HG02610 (cell line): ENCODE data around the gene CDT1.

ENCODE experiments used
- ATAC-seq: cut with Tn5 transposase; IDR thresholded peaks from one replicate; pipeline ENCODE4 v1.9.1; 2021; ENCODE audit warnings: mild to moderate bottlenecking, moderate library complexity; ENCODE audit not compliant: unreplicated experiment

The CDT1 gene

DNA sequence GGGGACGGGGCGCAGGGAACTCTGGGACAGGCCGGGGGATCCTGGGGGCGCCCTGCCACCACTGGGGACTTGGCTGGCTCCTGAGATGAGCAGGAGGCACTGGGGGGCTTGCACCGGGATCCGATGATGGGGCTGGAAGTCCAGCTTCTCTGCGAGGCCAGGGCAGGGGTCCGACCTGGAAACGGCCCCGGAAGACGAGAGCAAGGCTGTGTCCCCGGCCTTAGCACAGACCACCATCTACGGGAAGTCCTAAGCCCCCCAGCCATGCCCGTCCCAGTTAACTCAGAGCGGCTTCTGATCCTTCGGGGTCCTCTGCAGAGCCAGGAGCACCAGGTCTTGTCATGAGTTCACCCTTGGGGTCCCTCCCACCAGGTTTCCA lies 573 bp downstream of the CDT1 start:
- no peak for ATAC-seq

DNA sequence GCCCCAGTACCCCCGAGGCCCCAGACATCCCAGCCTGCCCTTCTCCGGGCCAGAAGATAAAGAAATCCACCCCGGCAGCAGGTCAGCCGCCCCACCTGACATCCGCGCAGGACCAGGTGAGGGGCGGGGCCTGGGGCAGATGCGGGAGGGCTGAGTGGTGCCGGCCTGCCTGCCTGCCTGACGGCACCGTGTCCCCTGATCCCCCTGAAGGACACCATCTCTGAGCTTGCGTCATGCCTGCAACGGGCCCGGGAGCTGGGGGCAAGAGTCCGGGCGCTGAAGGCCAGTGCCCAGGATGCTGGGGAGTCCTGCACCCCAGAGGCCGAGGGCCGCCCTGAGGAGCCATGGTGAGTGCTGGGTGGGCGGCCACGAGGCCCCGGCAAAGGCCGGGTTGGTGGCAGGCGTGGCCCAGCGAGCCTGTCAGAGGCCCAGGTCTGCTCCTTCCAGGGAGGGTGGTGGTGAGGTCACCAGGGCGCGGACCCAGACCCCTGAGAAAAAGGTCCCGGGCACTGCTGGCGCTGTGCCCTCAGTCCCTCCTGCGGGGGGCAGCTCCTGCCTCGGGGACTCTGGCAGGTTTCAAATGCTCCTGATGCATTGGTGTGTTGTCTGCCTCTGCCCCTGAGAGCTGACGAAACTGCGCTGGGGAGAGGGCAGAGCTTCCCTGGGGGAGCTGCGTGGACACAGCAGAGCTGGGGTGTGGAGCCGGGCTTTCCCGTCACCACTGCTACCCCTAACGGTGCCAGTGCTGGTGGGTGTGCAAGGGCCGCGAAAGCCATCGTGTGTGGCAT lies 1.2 kb downstream of the CDT1 start:
- no peak for ATAC-seq

DNA sequence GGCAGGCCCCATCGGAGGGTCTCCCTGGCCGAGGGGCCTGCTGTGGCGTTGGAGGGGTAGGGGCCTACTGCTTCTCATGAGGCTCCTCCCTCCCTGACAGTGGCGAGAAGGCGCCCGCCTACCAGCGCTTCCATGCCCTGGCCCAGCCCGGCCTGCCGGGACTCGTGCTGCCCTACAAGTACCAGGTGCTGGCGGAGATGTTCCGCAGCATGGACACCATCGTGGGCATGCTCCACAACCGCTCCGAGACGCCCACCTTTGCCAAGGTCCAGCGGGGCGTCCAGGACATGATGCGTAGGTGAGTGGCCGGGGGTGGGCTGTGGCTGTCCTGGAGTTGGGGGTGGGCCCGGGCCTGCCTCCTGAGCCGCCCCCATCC lies 1.7 kb downstream of the CDT1 start:
- ATAC-seq = no peak

DNA sequence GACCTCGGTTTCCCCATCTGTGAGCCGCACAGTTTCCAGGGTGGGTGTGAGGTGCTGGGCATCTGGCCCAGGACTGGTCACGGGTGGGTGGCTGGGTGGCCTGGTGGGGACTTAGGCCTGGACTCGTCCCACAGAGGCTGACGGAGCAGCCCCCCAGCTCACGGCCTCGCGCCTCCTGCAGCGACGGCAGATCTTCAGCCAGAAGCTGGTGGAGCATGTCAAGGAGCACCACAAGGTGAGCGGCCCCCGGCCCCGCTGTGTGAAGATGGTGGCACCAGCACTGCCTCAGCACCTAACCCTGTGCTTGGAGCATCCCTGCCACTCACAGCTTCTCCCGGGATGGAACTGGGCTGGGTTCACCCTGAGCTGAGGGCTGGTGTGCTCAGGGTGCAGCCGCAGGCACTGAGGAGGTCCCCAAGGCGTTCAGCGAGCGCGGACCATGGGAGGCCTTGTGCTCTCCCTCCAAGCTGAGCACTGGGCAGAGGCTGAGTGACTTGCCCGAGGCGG lies 2.4 kb downstream of the CDT1 start:
- no peak for ATAC-seq

DNA sequence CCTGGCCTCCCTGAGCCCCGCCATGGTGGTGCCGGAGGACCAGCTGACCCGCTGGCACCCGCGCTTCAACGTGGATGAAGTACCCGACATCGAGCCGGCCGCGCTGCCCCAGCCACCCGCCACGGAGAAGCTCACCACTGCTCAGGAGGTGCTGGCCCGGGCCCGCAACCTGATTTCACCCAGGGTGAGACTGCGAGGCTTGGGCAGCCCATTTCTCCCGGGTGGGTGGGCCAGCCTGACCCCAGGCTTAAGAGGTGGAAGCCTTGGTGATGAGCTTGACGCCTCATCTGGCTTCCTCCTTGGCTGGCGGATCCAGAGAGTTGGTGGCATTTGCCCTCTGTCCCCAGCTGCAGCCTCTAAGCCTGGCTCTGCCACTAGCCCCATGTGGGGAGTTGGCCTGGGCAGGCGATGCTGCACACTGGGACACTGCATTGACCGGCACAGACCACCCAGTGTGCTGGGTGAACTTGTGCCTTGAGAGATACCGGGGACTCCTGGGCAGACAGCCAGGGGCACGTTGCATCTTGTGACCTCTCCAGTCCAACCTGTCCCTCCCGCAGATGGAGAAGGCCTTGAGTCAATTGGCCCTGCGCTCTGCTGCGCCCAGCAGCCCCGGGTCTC lies 3.0 kb downstream of the CDT1 start:
- no peak for ATAC-seq

DNA sequence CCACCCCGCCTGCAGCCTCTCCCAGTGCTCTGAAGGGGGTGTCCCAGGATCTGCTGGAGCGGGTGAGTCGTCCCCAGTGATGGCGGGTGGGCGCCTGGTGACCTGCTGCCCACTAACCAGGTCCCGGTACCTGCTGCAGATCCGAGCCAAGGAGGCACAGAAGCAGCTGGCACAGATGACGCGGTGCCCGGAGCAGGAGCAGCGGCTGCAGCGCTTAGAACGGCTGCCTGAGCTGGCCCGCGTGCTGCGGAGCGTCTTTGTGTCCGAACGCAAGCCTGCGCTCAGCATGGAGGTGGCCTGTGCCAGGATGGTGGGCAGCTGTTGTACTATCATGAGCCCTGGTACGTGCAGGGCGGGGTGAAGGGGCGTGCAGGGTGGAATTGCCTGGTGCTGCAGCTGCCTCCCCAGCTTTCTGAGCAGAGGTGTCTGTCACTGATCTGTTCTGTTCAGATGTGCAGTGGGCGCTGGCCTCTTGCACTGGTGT lies 3.6 kb downstream of the CDT1 start:
- ATAC-seq = no peak

DNA sequence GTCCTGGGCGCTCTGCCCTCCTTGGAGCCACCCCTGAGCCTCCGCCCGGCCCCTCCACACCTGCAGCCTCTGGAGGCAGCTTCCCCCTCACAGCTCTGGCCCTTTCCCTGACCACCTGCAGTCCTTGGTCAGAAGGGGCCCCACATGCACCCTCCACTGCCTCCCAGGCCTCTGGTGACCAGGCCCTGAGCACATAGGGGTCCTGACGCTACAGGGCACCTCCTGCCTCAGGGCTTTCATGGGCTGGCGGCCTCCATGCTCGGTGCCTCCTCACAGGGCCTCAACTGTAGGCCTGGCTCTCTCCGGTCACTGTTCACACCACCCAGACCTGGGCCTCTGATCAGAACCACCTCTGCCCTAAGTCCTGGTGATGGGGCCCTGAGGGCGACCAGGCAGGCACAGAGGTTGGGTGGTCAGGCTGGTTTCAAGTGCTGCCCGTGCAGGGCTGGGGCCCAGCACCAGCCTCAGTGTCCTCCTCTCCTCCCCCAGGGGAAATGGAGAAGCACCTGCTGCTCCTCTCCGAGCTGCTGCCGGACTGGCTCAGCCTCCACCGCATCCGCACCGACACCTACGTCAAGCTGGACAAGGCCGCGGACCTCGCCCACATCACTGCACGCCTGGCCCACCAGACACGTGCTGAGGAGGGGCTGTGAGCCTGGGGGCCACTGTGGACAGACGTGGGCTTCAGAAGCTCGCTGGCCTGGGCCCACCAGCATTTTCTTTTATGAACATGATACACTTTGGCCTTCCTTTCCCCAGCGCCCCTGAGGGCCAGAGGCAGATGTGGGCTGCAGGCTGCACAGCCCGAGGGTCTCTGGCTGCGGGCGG lies 4.3 kb downstream of the CDT1 start:
- ATAC-seq = no peak

DNA sequence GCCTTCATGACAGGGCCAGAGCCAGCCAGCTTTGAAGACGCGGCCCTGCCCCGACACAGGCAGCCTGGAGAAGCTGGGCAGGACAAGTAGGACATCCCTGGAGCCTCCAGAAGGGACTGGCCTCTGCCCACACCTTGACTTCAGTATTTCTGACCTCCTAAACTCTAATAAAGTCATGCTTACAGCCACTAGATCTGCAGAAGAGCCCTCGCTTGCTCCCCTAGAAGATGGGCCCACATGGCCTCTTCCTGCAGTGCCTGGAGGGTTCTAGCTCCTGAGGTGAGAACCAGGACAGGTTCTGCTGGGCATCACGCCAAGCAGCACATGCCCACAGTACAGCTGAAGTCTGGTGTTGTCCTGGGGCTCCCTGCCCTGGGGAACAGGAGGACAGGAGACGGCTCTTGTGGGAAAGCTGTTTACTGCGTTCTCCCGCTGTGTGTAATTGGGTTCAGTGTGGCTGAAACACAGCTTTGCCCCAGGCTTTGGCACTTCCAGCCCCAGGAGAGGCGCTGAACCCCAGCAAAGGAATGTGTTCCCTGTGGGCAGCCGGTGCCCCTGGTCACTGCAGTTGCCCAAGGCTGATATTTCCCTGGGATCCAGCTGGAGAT lies 5.6 kb downstream of the CDT1 start:
- ATAC-seq = no peak

DNA sequence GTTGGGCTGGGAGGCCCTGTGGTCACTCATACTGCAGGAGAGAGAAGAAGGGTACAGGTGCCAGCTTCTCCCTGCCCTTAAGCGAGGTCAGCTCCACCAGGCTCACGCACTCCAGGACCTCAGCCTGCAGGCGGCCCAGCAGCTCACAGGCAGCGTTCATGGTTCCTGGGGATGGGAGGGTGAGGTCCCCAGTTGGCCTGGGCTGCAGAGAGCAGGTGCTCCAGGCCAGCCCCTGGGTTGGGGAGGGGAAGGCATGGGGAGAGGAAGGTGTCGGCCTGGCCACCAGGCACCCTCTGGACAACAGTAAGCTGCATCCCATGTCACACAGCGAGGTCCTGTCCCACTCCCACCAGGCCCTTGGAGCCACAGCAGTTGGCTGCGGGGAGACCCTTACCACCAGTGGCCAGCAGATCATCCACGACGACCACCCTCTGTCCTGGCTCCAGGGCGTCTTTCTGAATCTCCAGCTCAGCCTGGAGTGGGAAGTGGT lies 6.1 kb downstream of the CDT1 start:
- no peak for ATAC-seq

DNA sequence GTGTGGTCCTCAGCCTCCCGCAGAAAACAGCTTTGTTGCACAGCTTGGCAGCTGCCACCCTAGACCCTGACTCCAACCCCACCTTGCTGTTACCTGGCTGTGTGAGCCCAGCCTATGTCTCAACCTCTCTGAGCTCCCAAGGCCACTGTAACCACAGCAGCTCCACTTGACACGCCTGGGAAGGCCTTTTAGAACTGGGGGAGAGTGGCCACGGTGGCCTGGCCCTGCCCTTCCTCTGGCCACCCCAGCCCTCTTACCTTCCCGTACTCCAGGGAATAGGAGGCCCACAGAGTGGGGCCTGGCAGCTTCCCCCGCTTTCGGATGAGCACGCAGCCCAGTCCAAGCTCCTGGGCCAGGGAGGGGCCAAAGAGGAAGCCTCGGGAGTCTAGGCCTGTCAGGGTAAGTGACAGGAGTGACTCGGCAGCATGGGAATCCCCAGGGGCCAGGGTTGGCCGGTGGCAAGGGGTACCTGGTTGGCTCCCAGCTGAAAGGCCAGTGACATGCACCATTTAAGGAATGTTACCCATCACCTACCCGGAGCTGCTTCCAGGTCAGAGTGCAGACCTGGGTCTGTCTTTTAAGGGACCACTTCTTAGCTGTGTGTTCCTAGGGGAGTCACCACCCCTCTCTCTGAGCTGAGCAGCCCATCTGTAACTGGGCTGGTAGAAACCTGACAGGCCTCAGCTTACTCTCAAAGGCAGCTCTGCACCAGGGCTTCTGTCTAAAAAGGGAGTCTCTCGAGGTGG lies 6.8 kb downstream of the CDT1 start:
- no peak for ATAC-seq

DNA sequence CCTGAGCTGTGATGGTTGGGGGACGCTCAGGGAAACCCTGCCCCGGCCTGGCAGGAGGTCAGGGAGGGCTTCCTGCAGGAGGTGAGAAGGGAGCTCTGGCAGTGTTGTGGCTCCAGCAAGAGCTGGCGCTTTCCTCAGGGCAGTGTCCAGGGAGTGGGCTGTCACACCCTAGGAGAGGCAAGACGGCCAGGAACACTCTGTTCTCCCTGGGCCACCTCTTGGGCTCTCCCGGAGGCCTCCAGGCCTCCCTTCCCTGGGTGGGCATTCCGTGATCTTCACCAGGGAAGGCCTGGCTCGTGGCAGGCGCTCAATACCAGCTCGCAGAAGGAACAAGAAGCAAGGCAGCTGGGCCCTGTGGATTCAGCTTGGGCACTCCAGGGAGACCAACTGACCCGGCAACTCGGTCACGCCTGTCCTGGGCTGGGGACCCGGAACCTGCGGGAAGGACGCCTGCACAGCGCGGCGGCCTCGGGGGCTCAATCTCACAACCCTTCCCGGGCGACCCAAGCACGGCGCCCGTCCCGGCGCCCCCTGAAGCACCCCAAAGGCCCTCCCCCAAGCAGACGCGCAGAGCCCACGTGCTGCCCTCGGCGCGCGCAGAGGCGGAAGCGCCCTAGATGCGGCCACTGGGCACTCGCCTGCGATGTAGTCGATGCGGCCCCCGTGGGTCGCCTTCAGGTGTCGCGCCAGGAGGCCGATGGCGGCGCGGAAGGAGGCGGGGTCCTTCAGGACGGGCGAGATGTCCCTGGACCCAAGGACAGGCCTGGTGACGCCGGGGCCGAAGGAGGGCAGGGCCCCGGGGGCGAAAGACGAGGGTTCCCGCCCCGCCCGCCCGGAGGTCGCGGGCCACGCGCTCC lies 7.6 kb downstream of the CDT1 start:
- peak; percentile 34 for ATAC-seq

DNA sequence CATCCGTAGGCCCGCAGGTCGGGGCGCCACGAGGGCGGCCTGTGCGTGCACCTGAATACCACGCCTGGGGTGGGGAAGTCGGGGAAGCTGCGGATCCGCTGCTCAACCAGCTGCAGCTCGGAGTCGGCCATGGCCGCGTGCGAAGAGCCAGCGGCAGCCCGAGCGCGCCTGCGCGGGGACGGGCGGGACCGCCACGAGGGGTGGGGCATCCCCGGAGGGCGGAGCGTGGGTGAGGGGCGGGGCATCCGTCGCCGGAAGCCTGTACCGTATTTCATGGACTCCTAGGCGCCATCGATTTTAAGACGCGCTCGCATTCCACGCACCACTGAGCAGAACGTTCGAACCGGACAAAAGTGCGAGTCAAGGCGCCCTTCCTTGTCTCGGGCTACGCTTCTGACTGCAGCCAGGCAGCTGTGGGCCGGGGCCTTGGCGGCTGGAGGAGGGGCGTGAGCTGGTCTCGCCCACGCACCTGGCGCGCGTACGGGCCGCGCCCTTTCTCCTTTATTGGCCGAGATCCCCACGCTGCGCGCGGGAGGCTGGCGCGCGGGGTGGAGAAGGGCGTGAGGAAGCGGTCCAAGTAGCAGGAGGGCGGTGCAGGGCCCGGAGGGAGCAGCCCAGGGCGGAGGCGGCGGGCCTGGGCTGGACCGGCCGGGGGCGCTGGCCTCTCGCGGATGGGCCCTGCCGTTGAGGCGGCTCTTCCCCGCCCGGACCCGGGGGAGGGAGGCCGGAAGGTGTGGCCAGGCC lies 8.4 kb downstream of the CDT1 start, which contains the start of gene APRT:
TSS of gene APRT (minus strand) at position 160 of the 744 bp plus-strand sequence. CDS start at position 131, 29 bp downstream.
- peak; percentile 62 for ATAC-seq

DNA sequence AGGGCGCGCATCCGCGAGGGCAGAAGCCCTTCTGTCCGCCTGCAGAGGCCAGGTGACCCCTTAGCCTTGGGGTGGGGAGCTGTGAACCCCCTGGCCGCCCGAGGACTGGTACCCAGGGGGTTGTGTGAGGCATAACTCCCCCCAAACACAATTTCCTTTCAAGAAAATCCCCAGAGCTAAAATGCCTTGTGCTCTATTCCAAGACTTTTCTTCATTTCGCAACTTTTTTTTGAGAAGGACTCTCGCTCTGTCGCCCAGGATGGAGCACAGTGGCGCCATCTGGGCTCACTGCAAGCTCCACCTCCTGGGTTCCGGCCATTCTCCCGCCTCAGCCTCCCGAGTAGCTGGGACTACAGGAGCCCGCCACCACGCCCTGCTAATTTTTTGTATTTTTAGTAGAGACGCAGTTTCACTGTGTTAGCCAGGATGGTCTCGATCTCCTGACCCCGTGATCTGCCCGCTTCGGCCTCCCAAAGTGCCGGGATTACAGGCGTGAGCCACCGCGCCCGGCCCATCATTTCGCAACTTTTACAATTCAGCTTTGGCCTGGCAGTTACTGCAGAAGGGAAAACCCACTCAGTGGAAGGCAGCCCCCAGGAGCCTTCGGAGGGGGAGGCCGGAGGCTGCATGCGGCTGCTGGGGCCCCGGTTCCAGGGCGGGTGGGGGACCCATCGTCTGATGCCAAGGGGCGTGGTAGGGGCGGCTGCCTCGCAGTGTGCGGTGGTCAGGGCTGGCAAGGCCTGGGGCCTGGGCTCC lies 9.1 kb downstream of the CDT1 start:
- no peak for ATAC-seq

DNA sequence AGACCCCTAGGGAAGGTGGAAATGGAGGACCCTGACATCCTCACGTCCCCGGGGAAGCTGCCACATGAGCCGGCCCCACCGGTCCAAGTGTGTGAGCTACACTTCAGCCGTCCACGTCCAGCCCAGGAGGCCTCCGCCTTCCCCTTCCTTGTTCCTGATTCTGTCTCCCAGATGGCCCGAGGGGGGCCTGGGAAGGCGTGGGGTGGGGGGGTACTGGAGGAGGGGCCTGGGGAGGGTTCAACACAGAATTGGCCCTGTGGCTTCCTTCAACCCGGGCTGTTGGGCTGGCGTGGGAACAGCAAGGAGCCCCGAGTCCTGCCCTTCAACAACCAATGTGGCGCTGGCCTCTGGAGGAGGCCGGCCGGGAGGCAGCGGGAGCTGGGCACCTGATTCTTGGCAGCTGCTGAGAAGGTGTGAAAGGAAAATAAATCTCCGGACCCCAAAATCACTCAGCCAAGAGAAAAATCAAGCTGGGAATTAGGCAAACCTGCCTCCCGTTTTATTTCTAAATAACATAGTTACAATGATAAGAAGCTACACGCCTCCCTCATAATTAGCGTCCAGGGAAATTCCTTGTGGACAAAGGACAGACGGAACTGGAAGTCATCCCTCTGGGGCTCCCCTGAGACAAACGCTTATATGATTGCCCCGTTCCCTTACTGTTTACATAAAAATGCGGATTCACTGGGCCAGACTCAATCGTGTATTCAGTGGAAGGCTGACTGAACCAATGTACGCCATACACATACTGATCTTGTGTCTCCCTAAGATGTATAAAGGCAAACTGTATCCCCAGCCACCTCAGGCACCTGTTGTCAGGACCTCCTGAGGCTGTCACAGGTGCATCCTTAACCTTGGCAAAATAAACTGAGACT lies 9.9 kb downstream of the CDT1 start:
- ATAC-seq = no peak

DNA sequence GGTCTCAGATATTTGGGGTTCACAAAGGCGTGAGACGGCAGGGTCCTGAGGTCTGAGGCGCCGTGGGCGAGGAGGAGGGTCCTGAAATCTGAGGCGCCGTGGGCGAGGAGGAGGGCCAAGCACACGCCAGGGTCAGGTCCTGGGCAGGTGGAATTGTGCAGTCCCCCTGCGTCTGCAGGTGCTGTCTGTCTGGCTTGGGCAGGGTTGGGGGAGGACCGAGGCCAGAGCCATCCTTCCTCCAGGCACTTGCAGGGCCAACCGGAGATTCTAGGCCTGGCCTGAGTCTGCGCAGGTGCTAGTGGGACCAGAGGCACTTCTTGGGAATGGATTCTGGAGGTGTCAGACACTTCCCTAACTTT lies 10.5 kb downstream of the CDT1 start:
- ATAC-seq = no peak

DNA sequence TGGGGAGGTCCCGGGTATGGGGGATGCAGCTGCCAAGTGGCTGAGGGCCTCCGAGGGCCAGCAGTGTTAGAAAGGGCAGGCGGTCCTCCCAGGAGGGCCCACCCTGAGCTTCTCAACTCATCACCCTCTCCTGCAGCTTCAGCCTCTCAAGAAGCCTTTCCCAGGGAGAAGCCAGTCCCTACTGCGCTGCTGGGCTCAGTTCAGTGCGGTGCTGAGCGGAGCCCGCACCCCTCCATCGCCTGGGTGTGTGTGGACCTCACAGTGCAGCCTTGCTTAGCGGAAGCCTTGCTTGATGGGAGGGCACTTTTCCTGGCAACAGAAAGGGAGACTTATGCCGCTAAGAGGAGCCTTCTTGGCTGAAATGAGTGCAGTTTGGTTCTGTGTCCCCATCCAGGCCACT lies 11.6 kb downstream of the CDT1 start:
- no peak for ATAC-seq
